NK-92 treated with Interleukin-12 subunit alpha and Interleukin-12 subunit beta, amount 100 ng/mL, for 24 hours (cell line): ENCODE results near the gene GGA1.

ENCODE experiments used
- DNase-seq: peaks from one replicate; lab custom pipeline; 2025; lab: John Stamatoyannopoulos, UW

GGA1 gene

GRCh38 chr22:37674951-37675929 lies 66.6 kb downstream of the GGA1 start, which contains the start of gene LGALS1:
Gene LGALS1 (plus strand): TSS chr22:37675636. CDS start chr22:37675703, 67 bp downstream.
- DNase-seq: peak; percentile 87

DNA sequence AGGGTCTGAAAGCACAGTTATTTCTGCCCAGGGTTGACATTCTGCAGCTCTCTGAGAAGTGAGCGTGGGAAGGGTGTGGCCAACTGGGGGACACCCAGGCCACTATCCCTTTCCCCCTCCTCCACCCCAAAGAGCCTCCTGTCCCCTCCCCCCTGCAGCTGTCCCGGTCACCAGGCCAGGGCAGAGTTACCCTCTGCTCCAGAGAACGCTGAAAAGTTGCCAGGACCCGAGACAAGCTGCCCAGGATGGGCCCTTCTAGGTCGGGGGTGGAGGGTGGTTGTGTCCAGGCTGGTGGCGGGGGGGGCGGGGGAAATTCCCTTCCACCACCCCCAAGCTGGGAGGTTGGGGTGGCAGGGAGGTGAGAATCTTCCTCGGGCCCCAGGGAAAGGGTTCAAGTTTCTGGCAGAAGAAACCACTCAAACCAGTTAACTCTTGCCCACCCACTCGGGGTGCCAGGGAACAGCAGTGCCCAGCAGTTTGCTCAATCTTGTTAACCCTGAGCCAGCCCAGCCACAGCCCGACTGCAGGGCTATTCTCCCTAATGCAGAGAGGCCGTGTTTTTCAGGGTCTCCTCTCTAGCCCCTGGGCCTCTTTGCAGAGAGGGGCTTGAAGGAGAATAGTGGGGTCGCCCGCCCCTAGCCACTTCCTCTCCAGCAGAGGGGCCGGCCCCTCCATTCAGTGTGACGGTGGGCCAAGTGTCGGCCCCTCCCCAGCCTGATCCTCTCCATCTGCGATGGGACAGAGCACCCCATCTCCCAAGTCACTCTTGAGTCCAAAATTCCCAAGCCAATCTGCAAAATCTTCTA lies 67.5 kb downstream of the GGA1 start:
- DNase-seq: peak; percentile 57

DNA sequence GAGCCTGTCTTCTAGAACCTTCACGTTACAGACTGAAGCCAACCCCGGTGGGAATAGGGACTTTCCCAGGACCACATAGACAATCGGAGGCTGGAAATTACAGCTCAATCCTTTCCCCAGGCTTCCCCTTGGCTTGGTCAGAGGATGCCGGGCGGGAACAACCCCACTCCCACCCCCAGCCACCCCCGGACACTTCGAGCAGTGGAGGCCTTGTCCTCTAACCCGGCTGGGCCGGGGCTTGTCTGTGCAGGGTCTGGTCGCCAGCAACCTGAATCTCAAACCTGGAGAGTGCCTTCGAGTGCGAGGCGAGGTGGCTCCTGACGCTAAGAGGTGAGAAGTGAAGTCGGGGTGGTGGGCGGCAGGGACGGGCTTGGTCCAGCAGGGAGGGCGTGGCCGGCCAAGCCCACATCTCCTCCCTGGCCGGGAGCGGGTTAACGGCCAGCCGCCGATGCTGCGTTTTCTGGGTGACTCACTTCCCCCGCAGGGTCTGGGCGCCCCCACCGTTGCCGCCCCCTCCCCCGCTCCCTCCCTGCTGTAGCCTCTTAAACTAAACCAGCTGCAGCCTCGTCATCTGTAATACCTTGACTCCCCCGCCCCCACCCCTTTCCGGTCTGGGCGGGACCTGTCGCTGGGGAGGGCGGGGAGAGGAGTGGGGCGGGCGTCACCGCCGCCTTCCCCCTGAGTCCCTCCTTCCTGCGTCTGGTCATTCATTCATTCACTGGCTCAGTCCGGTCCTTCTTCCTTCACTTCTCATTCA lies 68.3 kb downstream of the GGA1 start:
- DNase-seq: peak; percentile 90

GRCh38 chr22:37677493-37677974 lies 68.9 kb downstream of the GGA1 start:
- no peak for DNase-seq

DNA sequence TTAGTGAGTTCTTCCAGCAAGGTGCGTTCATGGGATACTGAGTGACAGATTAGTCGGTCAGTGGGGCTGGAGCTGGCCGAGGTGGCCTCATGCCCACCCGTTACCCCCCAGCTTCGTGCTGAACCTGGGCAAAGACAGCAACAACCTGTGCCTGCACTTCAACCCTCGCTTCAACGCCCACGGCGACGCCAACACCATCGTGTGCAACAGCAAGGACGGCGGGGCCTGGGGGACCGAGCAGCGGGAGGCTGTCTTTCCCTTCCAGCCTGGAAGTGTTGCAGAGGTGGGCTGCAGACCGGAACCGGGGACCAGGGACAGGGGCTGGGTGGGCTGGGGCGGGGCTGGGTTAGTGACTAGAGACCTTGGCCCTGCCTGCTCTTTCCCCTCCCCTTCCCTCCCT lies 69.7 kb downstream of the GGA1 start:
- no peak for DNase-seq

GRCh38 chr22:37679670-37680069 lies 71.0 kb downstream of the GGA1 start:
- no peak for DNase-seq

DNA sequence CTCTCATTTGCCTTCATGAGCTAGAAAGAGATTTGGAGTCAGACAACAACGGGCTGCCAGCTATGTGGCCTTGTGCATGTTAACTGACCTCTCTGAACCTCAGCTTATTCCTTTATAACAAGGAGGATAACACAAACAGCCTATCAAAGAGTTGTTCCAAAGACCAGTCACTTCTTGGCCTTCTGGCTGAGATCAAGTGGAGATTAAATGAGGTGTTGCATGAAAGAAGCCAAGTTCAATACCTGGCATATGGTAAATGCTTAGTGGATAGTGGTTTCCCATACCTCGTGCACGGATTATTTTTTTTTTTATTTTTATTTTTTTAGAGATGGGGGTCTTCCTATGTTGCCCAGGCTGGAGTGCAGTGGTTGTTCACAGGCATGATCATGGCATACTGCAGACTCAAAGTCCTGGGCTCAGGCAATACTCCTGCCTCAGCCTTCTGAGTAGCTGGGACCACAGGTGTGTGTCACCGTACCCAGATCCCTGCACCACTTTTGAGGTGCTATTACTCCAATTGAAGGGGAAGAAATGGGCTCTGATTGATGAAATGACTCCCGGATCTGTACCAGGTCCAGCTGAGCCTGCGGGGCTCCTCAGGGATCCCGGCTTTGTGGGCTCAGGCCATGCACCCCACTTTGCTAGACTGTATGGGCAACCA lies 71.7 kb downstream of the GGA1 start:
- no peak for DNase-seq

DNA sequence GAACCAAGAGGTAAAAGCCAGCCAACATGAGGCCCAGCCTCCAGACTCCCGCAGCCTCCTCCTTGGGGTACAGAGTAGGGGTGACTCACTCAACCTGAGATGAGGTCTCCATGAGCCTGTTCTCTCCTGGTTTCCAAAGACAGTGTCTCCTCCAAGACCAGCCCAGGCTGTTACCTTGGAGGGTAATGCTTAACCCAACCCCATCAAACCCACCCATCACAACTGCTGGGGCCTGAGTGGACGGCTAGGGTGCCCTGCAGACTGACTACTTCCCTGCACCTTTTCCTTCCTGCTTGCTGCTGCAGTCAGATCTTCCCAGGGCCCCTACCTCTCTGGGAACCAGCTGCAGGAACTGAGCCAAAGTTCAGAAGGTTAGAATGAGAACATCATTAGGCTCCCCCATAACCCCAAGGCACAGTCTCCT lies 72.4 kb downstream of the GGA1 start:
- DNase-seq: no peak

GRCh38 chr22:37681556-37682049 lies 73.0 kb downstream of the GGA1 start:
- peak; percentile 60 for DNase-seq
